Measurements from ENCODE around the gene SLC22A23.

GRCh38 chr6:3468585-3468984 is 11.7 kb upstream of the SLC22A23 start:
- TF ChIP-seq POLR2A (IDR thresholded peaks at IDR 0.05) (no peak), CTCF (IDR thresholded peaks at IDR 0.05) (no peak), POLR2AphosphoS5 (IDR thresholded peaks at IDR 0.05) (no peak), EP300 (IDR thresholded peaks at IDR 0.05) (no peak)
